ENCODE measurements around the gene TBC1D1. TPM values are rescaled to one million over a fixed set of nuclear protein-coding genes. Genes with fewer than 3 reads are reported as not detected.
"Not testable (repeated sequence)": the region's sequence is repeated elsewhere in the genome, so short reads cannot be mapped to it uniquely, and the experiment has no call there.

TBC1D1 gene
- total RNA-seq, 1 experiment from 2014 or later: 106 TPM

DNA sequence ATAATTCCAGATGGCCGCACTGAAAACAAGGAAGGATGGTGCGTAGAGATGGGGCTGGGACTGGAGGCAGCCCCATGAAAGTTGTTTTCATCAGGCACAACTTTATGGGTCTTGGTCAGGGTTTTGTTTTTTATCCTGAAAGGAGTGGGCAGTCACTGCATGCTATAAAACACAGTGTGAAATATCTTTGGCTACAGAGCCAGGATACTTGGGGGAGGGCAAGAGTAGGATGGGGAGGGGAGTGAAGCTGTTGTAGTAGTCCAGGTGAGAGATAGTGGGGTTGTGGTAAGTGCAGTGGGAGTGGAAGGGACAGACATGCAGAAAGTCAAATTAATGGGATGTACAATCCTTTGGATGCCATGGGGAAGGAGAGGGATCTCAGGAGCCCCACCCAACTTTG lies 125.8 kb downstream of the TBC1D1 start:
- Histone ChIP-seq H3K9me3 (ENCODE audit: insufficient read depth, low read depth) (no peaks in the 10 kb centered on the region), H4K20me1 (ENCODE audit: insufficient read depth) (0 out of 2 replicates have a peak, but pooled peaks cover 2% of the 10 kb centered on the region), H3K79me2 (ENCODE audit: low read depth) (no peaks in the 10 kb centered on the region), H3K4me3 (no peak overlapping the region), H3K4me2 (no peak overlapping the region), H3F3A (ENCODE audit: insufficient read depth, low read depth) (no peaks in the 10 kb centered on the region), H3K4me1 (replicated peaks; ENCODE audit: insufficient read depth) (no peaks in the 10 kb centered on the region), H3K9me2 (ENCODE audit: insufficient read depth) (no peaks in the 10 kb centered on the region), H3K36me3 (ENCODE audit: low read depth) (no peaks in the 10 kb centered on the region), H2AFZ (no peak overlapping the region), H3K27me3 (ENCODE audit: insufficient read depth, low read depth) (no peaks in the 10 kb centered on the region), H3K27ac (no peak overlapping the region)
- no peak for TF ChIP-seq EZH2 (IDR thresholded peaks at IDR 0.05; ENCODE audit: low read depth)
- no peak for TF ChIP-seq CTCF (conservative IDR thresholded peaks at IDR 0.05)
- DNase-seq: no peak
- intact Hi-C loops (cut with micrococcal nuclease; ENCODE audit: unreplicated experiment): no loop called here
- ChIA-PET POLR2A (ENCODE audit: unreplicated experiment) (no interaction called here), CTCF (no interaction called here)
- no TSS peak for BruUV-seq (replicated peaks)

DNA sequence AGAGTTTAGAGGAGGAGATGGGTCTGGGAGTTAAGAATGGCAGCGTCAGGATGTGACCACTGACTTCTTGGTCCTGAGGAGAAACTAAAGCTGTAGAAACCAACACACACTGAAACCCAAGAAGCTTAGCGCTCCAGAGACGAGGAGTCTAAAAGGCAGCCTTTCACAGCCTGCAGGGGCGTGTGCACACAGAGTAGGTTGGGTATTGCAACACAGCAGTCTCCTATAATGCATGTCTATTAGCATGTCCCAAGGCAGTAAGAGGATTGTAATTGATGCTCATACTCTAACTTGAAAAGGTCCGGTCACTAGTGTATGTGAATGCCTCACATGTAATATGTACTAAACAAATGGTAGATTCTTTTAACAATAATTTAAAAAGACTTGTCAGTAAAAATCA lies 126.7 kb downstream of the TBC1D1 start:
- H3K9me3 ChIP-seq (ENCODE audit: insufficient read depth, low read depth): no peaks in the 10 kb centered on the region
- no peaks in the 10 kb centered on the region for H3K79me2 ChIP-seq (ENCODE audit: low read depth)
- 0 out of 2 replicates have a peak, but pooled peaks cover 2% of the 10 kb centered on the region for H4K20me1 ChIP-seq (ENCODE audit: insufficient read depth)
- intact Hi-C loops (cut with micrococcal nuclease; ENCODE audit: unreplicated experiment): no loop called here
- BruUV-seq (replicated peaks): no TSS peak
- TF ChIP-seq EZH2 (IDR thresholded peaks at IDR 0.05; ENCODE audit: low read depth) (no peak), CTCF (conservative IDR thresholded peaks at IDR 0.05) (no peak)
- no peaks in the 10 kb centered on the region for H3F3A ChIP-seq (ENCODE audit: insufficient read depth, low read depth)
- no peaks in the 10 kb centered on the region for H3K36me3 ChIP-seq (ENCODE audit: low read depth)
- DNase-seq: no peak
- no peak overlapping the region for H3K4me2 ChIP-seq
- no peak overlapping the region for H3K27ac ChIP-seq
- no peaks in the 10 kb centered on the region for H3K4me1 ChIP-seq (replicated peaks; ENCODE audit: insufficient read depth)
- H3K9me2 ChIP-seq (ENCODE audit: insufficient read depth): no peaks in the 10 kb centered on the region
- no peak overlapping the region for H3K4me3 ChIP-seq
- ChIA-PET POLR2A (ENCODE audit: unreplicated experiment) (no interaction called here), CTCF (no interaction called here)
- H3K27me3 ChIP-seq (ENCODE audit: insufficient read depth, low read depth): no peaks in the 10 kb centered on the region
- no peak overlapping the region for H2AFZ ChIP-seq

GRCh38 chr4:38020386-38020785 lies 129.5 kb downstream of the TBC1D1 start:
- intact Hi-C loops (cut with micrococcal nuclease; ENCODE audit: unreplicated experiment): loop anchor here (5.0 kb wide), 1 partner anchor 43 kb away; no protein-coding TSS in a partner anchor
- ChIA-PET POLR2A (ENCODE audit: unreplicated experiment) (no interaction called here), CTCF (no interaction called here)
- Histone ChIP-seq H3F3A (ENCODE audit: insufficient read depth, low read depth) (no peaks in the 10 kb centered on the region), H3K4me1 (replicated peaks; ENCODE audit: insufficient read depth) (no peaks in the 10 kb centered on the region), H3K4me3 (no peak overlapping the region), H3K27ac (no peak overlapping the region), H3K27me3 (ENCODE audit: insufficient read depth, low read depth) (no peaks in the 10 kb centered on the region), H3K9me3 (ENCODE audit: insufficient read depth, low read depth) (no peaks in the 10 kb centered on the region), H3K4me2 (no peak overlapping the region), H2AFZ (no peak overlapping the region), H3K9me2 (ENCODE audit: insufficient read depth) (no peaks in the 10 kb centered on the region), H4K20me1 (ENCODE audit: insufficient read depth) (no peaks in the 10 kb centered on the region), H3K36me3 (ENCODE audit: low read depth) (no peaks in the 10 kb centered on the region), H3K79me2 (ENCODE audit: low read depth) (no peaks in the 10 kb centered on the region)
- BruUV-seq (replicated peaks): no TSS peak
- no peak for DNase-seq
- TF ChIP-seq CTCF (conservative IDR thresholded peaks at IDR 0.05) (no peak), EZH2 (IDR thresholded peaks at IDR 0.05; ENCODE audit: low read depth) (no peak)

DNA sequence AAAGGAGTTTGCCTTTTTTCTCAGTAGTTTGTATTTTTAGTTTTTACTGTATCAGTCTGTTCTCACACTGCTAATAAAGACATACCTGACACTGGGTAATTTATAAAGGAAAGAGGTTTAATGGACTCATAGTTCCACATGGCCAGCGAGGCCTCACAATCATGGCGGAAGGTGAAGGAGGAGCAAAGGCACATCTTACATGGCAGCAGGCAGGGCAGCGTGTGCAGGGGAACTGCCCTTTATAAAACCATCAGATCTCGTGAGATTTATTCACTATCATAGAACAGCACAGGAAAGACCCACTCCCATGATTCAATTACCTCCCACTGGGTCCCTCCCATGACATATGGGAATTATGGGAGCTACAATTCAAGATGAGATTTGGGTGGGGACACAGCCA lies 130.1 kb downstream of the TBC1D1 start:
- H3K9me3 ChIP-seq (ENCODE audit: insufficient read depth, low read depth); H3K27me3 ChIP-seq (ENCODE audit: insufficient read depth, low read depth); H3K4me1 ChIP-seq (replicated peaks; ENCODE audit: insufficient read depth); DNase-seq; BruUV-seq (replicated peaks); H4K20me1 ChIP-seq (ENCODE audit: insufficient read depth); H3K27ac ChIP-seq; H3K36me3 ChIP-seq (ENCODE audit: low read depth); H3K79me2 ChIP-seq (ENCODE audit: low read depth); H2AFZ ChIP-seq; H3K4me3 ChIP-seq; H3K4me2 ChIP-seq; H3F3A ChIP-seq (ENCODE audit: insufficient read depth, low read depth); H3K9me2 ChIP-seq (ENCODE audit: insufficient read depth); CTCF ChIA-PET; POLR2A ChIA-PET (ENCODE audit: unreplicated experiment): not testable (repeated sequence)
- intact Hi-C loops (cut with micrococcal nuclease; ENCODE audit: unreplicated experiment): loop anchor here (5.0 kb wide), 1 partner anchor 44 kb away; no protein-coding TSS in a partner anchor

Measured in PC-9 (cell line).